SH-SY5Y (cell line): ENCODE measurements around the gene HAAO.

ENCODE experiments used
- GATA2 ChIP-seq: IDR thresholded peaks from 2 replicates; pipeline ENCODE4 v1.6.1; 2011; ENCODE audit warnings: mild to moderate bottlenecking, low read depth, low read length
- GATA3 ChIP-seq: IDR thresholded peaks from 2 replicates; pipeline ENCODE4 v1.6.1; 2011; ENCODE audit warnings: low read depth, mild to moderate bottlenecking, low read length, moderate library complexity

DNA sequence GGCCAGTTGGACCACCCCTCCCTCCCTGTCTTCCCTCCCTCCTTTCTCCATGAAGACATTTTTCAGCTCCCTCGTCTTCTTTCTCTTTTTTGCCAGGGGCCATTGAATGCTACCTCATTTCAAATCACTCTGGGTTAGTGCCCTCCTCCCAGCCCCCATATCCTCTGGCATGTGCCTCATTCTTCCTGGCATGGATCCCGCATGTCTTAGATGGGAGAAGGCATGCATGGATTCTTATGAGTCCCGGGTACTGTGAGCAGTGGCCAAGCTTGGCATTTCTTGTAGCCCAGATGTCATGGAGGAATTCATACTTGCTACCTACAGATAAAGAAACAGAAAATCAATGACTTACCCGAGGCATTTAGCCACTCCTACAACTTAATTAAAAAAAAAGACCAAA lies 9.0 kb upstream of the HAAO start:
- TF ChIP-seq GATA2 (no peak), GATA3 (no peak)
